GM12878 (cell line): Measurements from ENCODE around the gene PRKN.

Source experiments
- CTCF ChIP-seq, 3 experiments: IDR thresholded peaks in 2 of 3; conservative IDR thresholded peaks in 1 of 3; 2 replicates each; pipeline ENCODE4 v1.5.1; 2011; ENCODE audit warnings: low read depth in 3 of 3, low read length in 3 of 3, mild to moderate bottlenecking in 3 of 3, control low read depth in 2 of 3, moderate library complexity in 2 of 3, inconsistent platforms in 1 of 3, mixed read lengths in 1 of 3; ENCODE audit not compliant: control insufficient read depth in 2 of 3, insufficient read depth in 1 of 3; ENCODE audit errors: extremely low read depth in 1 of 3
- NFYB ChIP-seq: IDR thresholded peaks from 2 replicates; pipeline ENCODE4 v1.6.1; 2011; ENCODE audit warnings: low read depth, mild to moderate bottlenecking, low read length, improper control_type of control experiment, moderate library complexity; ENCODE audit not compliant: insufficient read depth
- POLR2AphosphoS5 ChIP-seq: IDR thresholded peaks from 2 replicates; pipeline ENCODE4 v1.6.1; 2011; ENCODE audit warnings: mild to moderate bottlenecking, low read length, inconsistent platforms

- TF ChIP-seq NFYB (no peak), POLR2AphosphoS5 (no peak), CTCF (IDR thresholded peaks at IDR 0.05 in 2 of 3, conservative IDR thresholded peaks at IDR 0.05 in 1 of 3; ENCODE audit: control insufficient read depth in 2 of 3, extremely low read depth in 1 of 3, insufficient read depth in 1 of 3, low read depth in 3 of 3, low read length in 3 of 3) (no peak)
These were observed 573.6 kb downstream of the PRKN start for GRCh38 chr6:162154001-162154400.
